SK-N-SH (cell line): ENCODE measurements around the gene PLEKHA8. TPM values are rescaled to one million over a fixed set of nuclear protein-coding genes. Genes with fewer than 3 reads are reported as not detected.

Experiments used
- CHD2 ChIP-seq: fragments of 150-350 bp; IDR thresholded peaks from 2 replicates; pipeline ENCODE4 v1.6.1; 2018; ENCODE audit warnings: low read length; ENCODE audit not compliant: partially characterized antibody
- ELF1 ChIP-seq: IDR thresholded peaks from 2 replicates; pipeline ENCODE4 v1.4.0; 2012
- EP300 ChIP-seq, 2 experiments: IDR thresholded peaks; 2 replicates each; pipeline versions ENCODE4 v1.4.0 to v1.6.1; 2012; ENCODE audit warnings: borderline replicate concordance in 1 of 2, low read depth in 1 of 2, low read length in 1 of 2
- FOSL2 ChIP-seq: IDR thresholded peaks from 2 replicates; pipeline ENCODE4 v1.4.0; 2012; ENCODE audit warnings: low read depth, mild to moderate bottlenecking, moderate library complexity, borderline replicate concordance
- FOXJ3 ChIP-seq: sonication (generic); formaldehyde crosslinking; IDR thresholded peaks from 2 replicates; pipeline ENCODE4 v1.5.1; 2020; ENCODE audit warnings: mild to moderate bottlenecking, missing genetic modification reagents
- GABPA ChIP-seq: IDR thresholded peaks from 2 replicates; pipeline ENCODE4 v1.4.0; 2012; ENCODE audit warnings: low read depth, mild to moderate bottlenecking
- MEF2A ChIP-seq: IDR thresholded peaks from 2 replicates; pipeline ENCODE4 v1.4.0; 2012; ENCODE audit warnings: low read depth, borderline replicate concordance
- MXI1 ChIP-seq: IDR thresholded peaks from 2 replicates; pipeline ENCODE4 v1.6.1; 2012; ENCODE audit warnings: mild to moderate bottlenecking, low read depth, low read length, improper control_type of control experiment
- NRF1 ChIP-seq: IDR thresholded peaks from 2 replicates; pipeline ENCODE4 v1.6.1; 2012; ENCODE audit warnings: low read depth, mild to moderate bottlenecking, low read length
- RAD21 ChIP-seq: IDR thresholded peaks from 2 replicates; pipeline ENCODE4 v1.6.1; 2012; ENCODE audit warnings: mild to moderate bottlenecking, low read length
- RCOR1 ChIP-seq: fragments of 150-350 bp; IDR thresholded peaks from 2 replicates; pipeline ENCODE4 v1.6.1; 2017; ENCODE audit warnings: antibody characterized with exemption, low read length
- RXRA ChIP-seq: IDR thresholded peaks from 2 replicates; pipeline ENCODE4 v1.4.0; 2012; ENCODE audit warnings: low read depth, mild to moderate bottlenecking, borderline replicate concordance
- SMC3 ChIP-seq: IDR thresholded peaks from 2 replicates; pipeline ENCODE4 v1.6.1; 2012; ENCODE audit warnings: low read depth, low read length, improper control_type of control experiment
- TAF1 ChIP-seq: IDR thresholded peaks from 2 replicates; pipeline ENCODE4 v1.6.1; 2012; ENCODE audit warnings: low read depth, mild to moderate bottlenecking, low read length, moderate library complexity, borderline replicate concordance
- TCF12 ChIP-seq: IDR thresholded peaks from 2 replicates; pipeline ENCODE4 v1.4.0; 2012
- TEAD4 ChIP-seq: IDR thresholded peaks from 2 replicates; pipeline ENCODE4 v1.4.0; 2012; ENCODE audit warnings: mild to moderate bottlenecking, borderline replicate concordance; ENCODE audit not compliant: insufficient read depth
- polyA plus RNA-seq, 3 experiments: library from polyadenylated mRNA; depleted of rRNA; stranded (reverse); fragments of >200 nt; gene quantifications; 2 replicates each; pipeline ENCODE4 v1.2.3, GENCODE V29; 2012
- TF ChIP-seq, protein P1 (sequence below): IDR thresholded peaks from 2 replicates; pipeline ENCODE4 v1.4.0; 2012; ENCODE audit warnings: low read depth
- TF ChIP-seq, protein P2 (sequence below): IDR thresholded peaks from 2 replicates; pipeline ENCODE4 v1.4.0; 2012; ENCODE audit warnings: low read depth, borderline replicate concordance
- TF ChIP-seq, protein P3 (sequence below): IDR thresholded peaks from 2 replicates; pipeline ENCODE4 v1.6.1; 2012; ENCODE audit warnings: mild to moderate bottlenecking, low read depth, low read length, moderate library complexity
- TF ChIP-seq, protein P4 (sequence below): IDR thresholded peaks from 2 replicates; pipeline ENCODE4 v1.4.0; 2012; ENCODE audit warnings: low read depth, borderline replicate concordance

PLEKHA8 gene
- polyA plus RNA-seq, 1 of the 3 experiments (the other 2 are of a cell fraction) = 4.9 TPM

- TF ChIP-seq FOXJ3 (CRISPR knock-in tag) (peak; percentile 45; the same call in 1 of the 2 replicates), TEAD4 (no peak), CHD2 (peak; percentile 93), MXI1 (peak; percentile 62; the same call in 1 of the 2 replicates), RCOR1 (peak; percentile 85), MEF2A (peak; percentile 12; the same call in 1 of the 2 replicates), GABPA (no peak), TAF1 (no peak), TCF12 (peak; percentile 55; the same call in 1 of the 2 replicates), FOSL2 (no peak), NRF1 (no peak), SMC3 (peak; percentile 61), RXRA (no peak), RAD21 (peak; percentile 84), ELF1 (no peak), EP300 (IDR thresholded peaks at IDR 0.05; ENCODE audit: borderline replicate concordance in 1 of 2, low read depth in 1 of 2, low read length in 1 of 2) (peak in 1 of 2 experiments; percentile 79; a peak in 2 of 4 replicates)
- TF ChIP-seq, protein P1, sequence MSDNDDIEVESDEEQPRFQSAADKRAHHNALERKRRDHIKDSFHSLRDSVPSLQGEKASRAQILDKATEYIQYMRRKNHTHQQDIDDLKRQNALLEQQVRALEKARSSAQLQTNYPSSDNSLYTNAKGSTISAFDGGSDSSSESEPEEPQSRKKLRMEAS = no peak; the same call in 1 of the 2 replicates
- TF ChIP-seq, protein P2, sequence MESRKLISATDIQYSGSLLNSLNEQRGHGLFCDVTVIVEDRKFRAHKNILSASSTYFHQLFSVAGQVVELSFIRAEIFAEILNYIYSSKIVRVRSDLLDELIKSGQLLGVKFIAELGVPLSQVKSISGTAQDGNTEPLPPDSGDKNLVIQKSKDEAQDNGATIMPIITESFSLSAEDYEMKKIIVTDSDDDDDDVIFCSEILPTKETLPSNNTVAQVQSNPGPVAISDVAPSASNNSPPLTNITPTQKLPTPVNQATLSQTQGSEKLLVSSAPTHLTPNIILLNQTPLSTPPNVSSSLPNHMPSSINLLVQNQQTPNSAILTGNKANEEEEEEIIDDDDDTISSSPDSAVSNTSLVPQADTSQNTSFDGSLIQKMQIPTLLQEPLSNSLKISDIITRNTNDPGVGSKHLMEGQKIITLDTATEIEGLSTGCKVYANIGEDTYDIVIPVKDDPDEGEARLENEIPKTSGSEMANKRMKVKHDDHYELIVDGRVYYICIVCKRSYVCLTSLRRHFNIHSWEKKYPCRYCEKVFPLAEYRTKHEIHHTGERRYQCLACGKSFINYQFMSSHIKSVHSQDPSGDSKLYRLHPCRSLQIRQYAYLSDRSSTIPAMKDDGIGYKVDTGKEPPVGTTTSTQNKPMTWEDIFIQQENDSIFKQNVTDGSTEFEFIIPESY = no peak
- TF ChIP-seq, protein P3, sequence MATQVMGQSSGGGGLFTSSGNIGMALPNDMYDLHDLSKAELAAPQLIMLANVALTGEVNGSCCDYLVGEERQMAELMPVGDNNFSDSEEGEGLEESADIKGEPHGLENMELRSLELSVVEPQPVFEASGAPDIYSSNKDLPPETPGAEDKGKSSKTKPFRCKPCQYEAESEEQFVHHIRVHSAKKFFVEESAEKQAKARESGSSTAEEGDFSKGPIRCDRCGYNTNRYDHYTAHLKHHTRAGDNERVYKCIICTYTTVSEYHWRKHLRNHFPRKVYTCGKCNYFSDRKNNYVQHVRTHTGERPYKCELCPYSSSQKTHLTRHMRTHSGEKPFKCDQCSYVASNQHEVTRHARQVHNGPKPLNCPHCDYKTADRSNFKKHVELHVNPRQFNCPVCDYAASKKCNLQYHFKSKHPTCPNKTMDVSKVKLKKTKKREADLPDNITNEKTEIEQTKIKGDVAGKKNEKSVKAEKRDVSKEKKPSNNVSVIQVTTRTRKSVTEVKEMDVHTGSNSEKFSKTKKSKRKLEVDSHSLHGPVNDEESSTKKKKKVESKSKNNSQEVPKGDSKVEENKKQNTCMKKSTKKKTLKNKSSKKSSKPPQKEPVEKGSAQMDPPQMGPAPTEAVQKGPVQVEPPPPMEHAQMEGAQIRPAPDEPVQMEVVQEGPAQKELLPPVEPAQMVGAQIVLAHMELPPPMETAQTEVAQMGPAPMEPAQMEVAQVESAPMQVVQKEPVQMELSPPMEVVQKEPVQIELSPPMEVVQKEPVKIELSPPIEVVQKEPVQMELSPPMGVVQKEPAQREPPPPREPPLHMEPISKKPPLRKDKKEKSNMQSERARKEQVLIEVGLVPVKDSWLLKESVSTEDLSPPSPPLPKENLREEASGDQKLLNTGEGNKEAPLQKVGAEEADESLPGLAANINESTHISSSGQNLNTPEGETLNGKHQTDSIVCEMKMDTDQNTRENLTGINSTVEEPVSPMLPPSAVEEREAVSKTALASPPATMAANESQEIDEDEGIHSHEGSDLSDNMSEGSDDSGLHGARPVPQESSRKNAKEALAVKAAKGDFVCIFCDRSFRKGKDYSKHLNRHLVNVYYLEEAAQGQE = 0 out of 2 replicates have a peak, but pooled peaks have one; percentile 20
- TF ChIP-seq, protein P4, sequence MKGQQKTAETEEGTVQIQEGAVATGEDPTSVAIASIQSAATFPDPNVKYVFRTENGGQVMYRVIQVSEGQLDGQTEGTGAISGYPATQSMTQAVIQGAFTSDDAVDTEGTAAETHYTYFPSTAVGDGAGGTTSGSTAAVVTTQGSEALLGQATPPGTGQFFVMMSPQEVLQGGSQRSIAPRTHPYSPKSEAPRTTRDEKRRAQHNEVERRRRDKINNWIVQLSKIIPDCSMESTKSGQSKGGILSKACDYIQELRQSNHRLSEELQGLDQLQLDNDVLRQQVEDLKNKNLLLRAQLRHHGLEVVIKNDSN = no peak
These were observed 145.1 kb downstream of the PLEKHA8 start (continued) for GRCh38 chr7:30173058-30173897.
